Right lobe of liver (tissue), 4 donors: ENCODE measurements around the gene HDAC9.

ENCODE experiments used
- POLR2A ChIP-seq: fragments of 450-650 bp; IDR thresholded peaks from one replicate; pipeline ENCODE4 v1.6.1; 2017; ENCODE audit warnings: antibody characterized with exemption, mild to moderate bottlenecking
- TF ChIP-seq, protein P1 (sequence below), 4 donors: fragments of 200-600 bp in 3 of 4; fragments of 450-650 bp in 1 of 4; IDR thresholded peaks; one replicate each; pipeline versions ENCODE4 v1.5.1 to v1.8.0; 2016 to 2022; ENCODE audit warnings: antibody characterized with exemption in 4 of 4, mild to moderate bottlenecking in 2 of 4
- donor health status: DM: no; HTN: no; CAD: no.
- donor health status: DM: no; HTN: no; CAD: no.
- donor health status: DM: no; HTN: yes; CAD: no.

DNA sequence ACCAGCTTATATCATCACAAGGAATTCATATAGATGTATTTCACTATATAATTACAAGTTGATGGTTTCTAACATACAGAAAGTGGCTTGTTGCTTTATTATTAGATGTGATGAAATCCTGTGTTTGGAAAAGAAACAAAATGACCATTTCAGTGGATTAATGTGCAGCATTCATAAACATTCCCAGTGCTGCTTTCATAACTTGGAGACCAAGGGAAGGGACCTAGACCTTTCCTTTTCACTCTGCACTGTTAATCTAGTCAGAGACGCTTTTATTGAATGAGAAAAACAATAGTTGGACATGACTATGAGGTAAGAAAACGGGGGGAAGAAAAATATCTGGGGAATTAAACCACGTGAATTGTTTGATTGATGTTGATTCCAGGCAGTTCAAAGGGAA lies 160.0 kb downstream of the HDAC9 start:
- TF ChIP-seq, protein P1, sequence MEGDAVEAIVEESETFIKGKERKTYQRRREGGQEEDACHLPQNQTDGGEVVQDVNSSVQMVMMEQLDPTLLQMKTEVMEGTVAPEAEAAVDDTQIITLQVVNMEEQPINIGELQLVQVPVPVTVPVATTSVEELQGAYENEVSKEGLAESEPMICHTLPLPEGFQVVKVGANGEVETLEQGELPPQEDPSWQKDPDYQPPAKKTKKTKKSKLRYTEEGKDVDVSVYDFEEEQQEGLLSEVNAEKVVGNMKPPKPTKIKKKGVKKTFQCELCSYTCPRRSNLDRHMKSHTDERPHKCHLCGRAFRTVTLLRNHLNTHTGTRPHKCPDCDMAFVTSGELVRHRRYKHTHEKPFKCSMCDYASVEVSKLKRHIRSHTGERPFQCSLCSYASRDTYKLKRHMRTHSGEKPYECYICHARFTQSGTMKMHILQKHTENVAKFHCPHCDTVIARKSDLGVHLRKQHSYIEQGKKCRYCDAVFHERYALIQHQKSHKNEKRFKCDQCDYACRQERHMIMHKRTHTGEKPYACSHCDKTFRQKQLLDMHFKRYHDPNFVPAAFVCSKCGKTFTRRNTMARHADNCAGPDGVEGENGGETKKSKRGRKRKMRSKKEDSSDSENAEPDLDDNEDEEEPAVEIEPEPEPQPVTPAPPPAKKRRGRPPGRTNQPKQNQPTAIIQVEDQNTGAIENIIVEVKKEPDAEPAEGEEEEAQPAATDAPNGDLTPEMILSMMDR (IDR thresholded peaks at IDR 0.05) = no peak
- TF ChIP-seq POLR2A = no peak
